ENCODE measurements around the gene UTS2R. TPM values are rescaled to one million over a fixed set of nuclear protein-coding genes. Genes with fewer than 3 reads are reported as not detected.

UTS2R gene
- total RNA-seq, 1 experiment from 2014 or later, result not detected

DNA sequence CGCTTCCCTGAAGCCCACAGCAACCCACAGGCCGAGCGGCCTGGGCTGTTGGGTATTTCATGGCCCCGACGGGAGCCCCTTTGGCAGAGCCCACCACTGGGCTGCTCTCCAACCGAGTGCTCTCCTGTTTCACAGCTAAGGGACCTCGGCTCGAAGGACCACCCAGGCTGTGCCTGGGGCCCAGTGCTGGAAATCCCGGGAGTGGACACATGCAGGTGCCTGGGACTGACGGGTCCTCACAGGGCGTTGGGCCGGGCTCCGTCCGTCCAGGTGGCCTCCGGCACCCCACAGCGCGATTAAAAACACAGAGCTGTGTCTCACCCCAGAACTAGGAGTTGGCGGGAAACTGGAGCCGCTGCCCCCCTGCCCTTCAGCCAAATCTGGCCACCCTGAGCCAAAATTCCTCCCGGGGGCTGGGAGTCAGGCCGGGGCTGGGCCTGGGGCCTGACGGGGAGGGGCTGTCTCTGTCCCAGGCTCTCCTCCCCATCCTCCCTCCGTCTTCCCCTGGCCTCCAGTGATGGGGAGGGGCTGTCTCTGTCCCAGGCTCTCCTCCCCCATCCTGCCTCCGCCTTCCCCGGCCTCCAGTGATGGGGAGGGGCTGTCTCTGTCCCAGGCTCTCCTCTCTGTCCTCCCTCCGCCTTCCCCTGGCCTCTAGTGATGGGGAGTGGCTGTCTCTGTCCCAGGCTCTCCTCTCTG lies 14.1 kb downstream of the UTS2R start:
- peaks cover 15% of the 10 kb centered on the region for H3K4me1 Mint-ChIP-seq (ENCODE audit: insufficient read depth, unreplicated experiment)
- TF ChIP-seq, protein P1, sequence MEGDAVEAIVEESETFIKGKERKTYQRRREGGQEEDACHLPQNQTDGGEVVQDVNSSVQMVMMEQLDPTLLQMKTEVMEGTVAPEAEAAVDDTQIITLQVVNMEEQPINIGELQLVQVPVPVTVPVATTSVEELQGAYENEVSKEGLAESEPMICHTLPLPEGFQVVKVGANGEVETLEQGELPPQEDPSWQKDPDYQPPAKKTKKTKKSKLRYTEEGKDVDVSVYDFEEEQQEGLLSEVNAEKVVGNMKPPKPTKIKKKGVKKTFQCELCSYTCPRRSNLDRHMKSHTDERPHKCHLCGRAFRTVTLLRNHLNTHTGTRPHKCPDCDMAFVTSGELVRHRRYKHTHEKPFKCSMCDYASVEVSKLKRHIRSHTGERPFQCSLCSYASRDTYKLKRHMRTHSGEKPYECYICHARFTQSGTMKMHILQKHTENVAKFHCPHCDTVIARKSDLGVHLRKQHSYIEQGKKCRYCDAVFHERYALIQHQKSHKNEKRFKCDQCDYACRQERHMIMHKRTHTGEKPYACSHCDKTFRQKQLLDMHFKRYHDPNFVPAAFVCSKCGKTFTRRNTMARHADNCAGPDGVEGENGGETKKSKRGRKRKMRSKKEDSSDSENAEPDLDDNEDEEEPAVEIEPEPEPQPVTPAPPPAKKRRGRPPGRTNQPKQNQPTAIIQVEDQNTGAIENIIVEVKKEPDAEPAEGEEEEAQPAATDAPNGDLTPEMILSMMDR (IDR thresholded peaks at IDR 0.05; ENCODE audit: unreplicated experiment), result no peak
- H3K27ac Mint-ChIP-seq (ENCODE audit: low read depth, unreplicated experiment), result no peak overlapping the region
- no peak overlapping the region for H3K4me3 Mint-ChIP-seq (ENCODE audit: unreplicated experiment)
- H3K9me3 Mint-ChIP-seq (ENCODE audit: unreplicated experiment), result no peaks in the 10 kb centered on the region
- no TSS peak for BruUV-seq (replicated peaks)
- H3K27me3 Mint-ChIP-seq (ENCODE audit: insufficient read depth, unreplicated experiment), result peaks cover 23% of the 10 kb centered on the region
- ChIA-PET CTCF (interaction anchor here (0.6 to 1.9 kb wide), 3 partner anchors 9 to 165 kb away, joined by 3 to 7 read pairs (median 3); no protein-coding TSS in a partner anchor), POLR2A (interaction anchor here (0.7 to 1.6 kb wide), 4 partner anchors 11 to 51 kb away, joined by 4 to 11 read pairs (median 5); partner anchors contain the start of gene SECTM1)
- no peaks in the 10 kb centered on the region for H3K36me3 Mint-ChIP-seq (ENCODE audit: insufficient read depth, unreplicated experiment)
- no peak for DNase-seq (ENCODE audit: unreplicated experiment)
- intact Hi-C loops (cut with micrococcal nuclease), result loop anchor here (10.0 kb wide), 1 partner anchor 169 kb away; no protein-coding TSS in a partner anchor

DNA sequence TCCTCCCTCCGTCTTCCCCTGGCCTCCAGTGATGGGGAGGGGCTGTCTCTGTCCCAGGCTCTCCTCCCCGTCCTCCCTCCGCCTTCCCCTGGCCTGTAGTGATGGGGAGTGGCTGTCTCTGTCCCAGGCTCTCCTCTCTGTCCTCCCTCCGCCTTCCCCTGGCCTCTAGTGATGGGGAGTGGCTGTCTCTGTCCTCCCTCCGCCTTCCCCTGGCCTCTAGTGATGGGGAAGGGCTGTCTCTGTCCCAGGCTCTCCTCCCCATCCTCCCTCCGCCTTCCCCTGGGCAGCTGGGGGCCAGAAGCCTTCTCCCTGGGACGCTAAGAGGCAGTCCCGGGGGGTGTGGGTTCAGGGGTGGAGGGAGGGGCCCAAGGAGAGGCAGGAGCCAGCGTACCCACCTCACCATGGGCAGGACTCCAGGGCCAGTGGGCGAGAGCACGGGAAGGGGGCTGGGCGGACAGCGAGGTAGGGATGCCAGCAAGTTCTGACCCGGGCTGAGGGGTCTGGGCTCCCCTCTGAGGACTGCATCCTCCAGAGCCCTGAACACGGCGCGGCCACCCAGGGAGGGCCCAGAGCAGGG lies 14.8 kb downstream of the UTS2R start:
- intact Hi-C loops (cut with micrococcal nuclease), result loop anchor here (10.0 kb wide), 1 partner anchor 168 kb away; no protein-coding TSS in a partner anchor
- Mint-ChIP-seq H3K4me1 (ENCODE audit: insufficient read depth, unreplicated experiment) (peaks cover 10% of the 10 kb centered on the region), H3K27ac (ENCODE audit: low read depth, unreplicated experiment) (no peak overlapping the region), H3K9me3 (ENCODE audit: unreplicated experiment) (no peaks in the 10 kb centered on the region), H3K36me3 (ENCODE audit: insufficient read depth, unreplicated experiment) (no peaks in the 10 kb centered on the region), H3K4me3 (ENCODE audit: unreplicated experiment) (no peak overlapping the region), H3K27me3 (ENCODE audit: insufficient read depth, unreplicated experiment) (peaks cover 16% of the 10 kb centered on the region)
- DNase-seq (ENCODE audit: unreplicated experiment), result no peak
- POLR2A ChIA-PET, result interaction anchor here (0.7 kb wide), 1 partner anchor 10 kb away, joined by 4 read pairs; no protein-coding TSS in a partner anchor
- no TSS peak for BruUV-seq (replicated peaks)
- TF ChIP-seq, protein P1 (IDR thresholded peaks at IDR 0.05; ENCODE audit: unreplicated experiment), result no peak
- CTCF ChIA-PET, result no interaction called here

DNA sequence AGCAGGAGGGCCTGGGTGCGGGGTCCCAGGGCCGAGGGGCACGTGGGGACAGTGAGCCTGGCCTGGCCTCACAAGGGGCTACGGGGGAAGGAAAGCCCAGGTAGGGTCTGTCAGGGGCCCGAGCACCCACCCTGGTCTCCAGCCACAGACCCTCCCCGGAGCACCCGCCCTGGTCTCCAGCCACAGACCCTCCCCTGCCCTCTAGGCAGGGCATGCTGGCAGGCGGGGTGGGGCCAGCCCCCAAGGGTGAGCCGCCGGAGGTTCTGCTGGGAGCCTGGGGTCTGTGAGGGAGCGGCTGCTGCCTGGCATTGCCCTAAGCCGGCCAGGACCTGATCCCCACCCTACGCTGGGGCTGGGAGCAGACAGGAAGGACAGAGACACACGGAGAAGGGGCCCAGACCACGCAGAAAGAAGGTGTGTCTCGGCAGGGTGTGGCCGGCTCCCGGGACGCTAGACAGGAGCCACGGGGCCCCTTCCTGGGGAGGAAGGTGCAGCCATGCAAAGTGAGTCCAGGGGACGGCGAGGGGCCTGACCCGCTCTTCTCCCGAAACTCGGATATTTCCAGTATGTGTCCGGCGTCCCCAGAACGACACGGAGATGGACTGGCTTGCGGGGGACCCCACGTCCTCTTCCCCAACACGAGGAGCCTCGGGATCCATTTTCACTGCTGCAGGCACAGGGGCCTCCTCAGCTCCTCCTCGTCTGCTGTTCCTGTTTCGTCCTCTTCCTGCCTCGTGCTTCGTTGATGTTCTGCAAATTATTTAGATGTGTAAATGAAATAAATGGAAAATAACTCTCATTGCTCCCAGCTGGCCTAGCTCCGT lies 15.5 kb downstream of the UTS2R start:
- intact Hi-C loops (cut with micrococcal nuclease), result loop anchor here (10.0 kb wide), 1 partner anchor 168 kb away; no protein-coding TSS in a partner anchor
- Mint-ChIP-seq H3K4me3 (ENCODE audit: unreplicated experiment) (no peak overlapping the region), H3K9me3 (ENCODE audit: unreplicated experiment) (no peaks in the 10 kb centered on the region), H3K36me3 (ENCODE audit: insufficient read depth, unreplicated experiment) (no peaks in the 10 kb centered on the region), H3K27ac (ENCODE audit: low read depth, unreplicated experiment) (no peak overlapping the region), H3K4me1 (ENCODE audit: insufficient read depth, unreplicated experiment) (peaks cover 9% of the 10 kb centered on the region), H3K27me3 (ENCODE audit: insufficient read depth, unreplicated experiment) (peaks cover 12% of the 10 kb centered on the region)
- BruUV-seq (replicated peaks), result no TSS peak
- TF ChIP-seq, protein P1 (IDR thresholded peaks at IDR 0.05; ENCODE audit: unreplicated experiment), result no peak
- POLR2A ChIA-PET, result interaction anchor here (0.6 kb wide), 1 partner anchor 150 kb away, joined by 3 read pairs; no protein-coding TSS in a partner anchor
- DNase-seq (ENCODE audit: unreplicated experiment), result no peak
- CTCF ChIA-PET, result interaction anchor here (0.5 kb wide), 1 partner anchor 190 kb away, joined by 3 read pairs; no protein-coding TSS in a partner anchor
